Mesodermal cell (in vitro differentiated cells): Measurements from ENCODE around the gene RFX1.

Experiments used
- H3K27ac ChIP-seq: 2 replicates; pipeline ENCODE4 v1.7.0; 2013; ENCODE audit warnings: mild to moderate bottlenecking, low read depth, low read length, moderate library complexity; ENCODE audit not compliant: severe bottlenecking
- H3K36me3 ChIP-seq: 2 replicates; pipeline ENCODE4 v1.7.1; 2013; ENCODE audit warnings: mild to moderate bottlenecking, low read length, moderate library complexity; ENCODE audit not compliant: control insufficient read depth, insufficient read depth
- H3K4me1 ChIP-seq: one replicate; pipeline ENCODE4 v1.7.1; 2013; ENCODE audit warnings: mild to moderate bottlenecking, low read length; ENCODE audit not compliant: insufficient read depth, control insufficient read depth, poor library complexity, severe bottlenecking
- H3K4me3 ChIP-seq: 2 replicates; pipeline ENCODE4 v1.7.0; 2013; ENCODE audit warnings: low read length, control low read depth, mild to moderate bottlenecking; ENCODE audit not compliant: insufficient read depth, poor library complexity, severe bottlenecking; ENCODE audit errors: extremely low read depth
- H3K9me3 ChIP-seq: 2 replicates; pipeline ENCODE4 v1.7.1; 2013; ENCODE audit warnings: mild to moderate bottlenecking, low read length, moderate library complexity; ENCODE audit not compliant: control insufficient read depth
- WGBS, 2 experiments: methylation state at CpG; one replicate each; pipeline ENCODE4 v1.1.5; 2013; ENCODE audit warnings: missing lambda C conversion rate in 2 of 2; ENCODE audit not compliant: insufficient coverage in 2 of 2; 5-methylcytosine and 5-hydroxymethylcytosine counted together

Gene RFX1

DNA sequence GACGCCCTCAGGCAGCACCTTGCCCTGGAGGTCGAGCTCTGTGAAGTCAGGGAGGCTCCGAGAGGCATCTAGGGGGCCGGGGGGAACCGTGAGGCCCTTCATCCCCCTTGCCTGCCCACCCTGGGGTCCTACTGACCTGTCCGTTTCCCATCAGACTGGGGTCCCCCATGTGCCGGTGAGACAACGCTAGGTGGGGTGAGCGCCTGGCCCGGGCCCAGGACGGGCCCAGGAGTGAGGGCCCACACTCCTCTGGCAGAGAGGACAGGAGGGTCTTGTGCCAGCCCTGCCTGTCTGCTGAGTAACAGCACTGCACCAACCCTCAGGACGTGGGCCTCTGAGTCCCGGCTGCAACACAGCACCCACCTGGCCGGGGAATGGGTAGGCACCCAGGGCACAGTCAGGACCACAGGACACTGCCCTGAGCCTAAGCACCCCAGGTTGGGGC, 39.4 kb downstream of the RFX1 start:
- no peak overlapping the region for H3K4me3 ChIP-seq
- peaks cover 63% of the 10 kb centered on the region for H3K36me3 ChIP-seq
- H3K27ac ChIP-seq, result no peak overlapping the region
- 93 to 94% methylated on average over 14 of the region's 14 CpGs for WGBS, 2 experiments
- peaks cover 2% of the 10 kb centered on the region for H3K4me1 ChIP-seq
- no peaks in the 10 kb centered on the region for H3K9me3 ChIP-seq

DNA sequence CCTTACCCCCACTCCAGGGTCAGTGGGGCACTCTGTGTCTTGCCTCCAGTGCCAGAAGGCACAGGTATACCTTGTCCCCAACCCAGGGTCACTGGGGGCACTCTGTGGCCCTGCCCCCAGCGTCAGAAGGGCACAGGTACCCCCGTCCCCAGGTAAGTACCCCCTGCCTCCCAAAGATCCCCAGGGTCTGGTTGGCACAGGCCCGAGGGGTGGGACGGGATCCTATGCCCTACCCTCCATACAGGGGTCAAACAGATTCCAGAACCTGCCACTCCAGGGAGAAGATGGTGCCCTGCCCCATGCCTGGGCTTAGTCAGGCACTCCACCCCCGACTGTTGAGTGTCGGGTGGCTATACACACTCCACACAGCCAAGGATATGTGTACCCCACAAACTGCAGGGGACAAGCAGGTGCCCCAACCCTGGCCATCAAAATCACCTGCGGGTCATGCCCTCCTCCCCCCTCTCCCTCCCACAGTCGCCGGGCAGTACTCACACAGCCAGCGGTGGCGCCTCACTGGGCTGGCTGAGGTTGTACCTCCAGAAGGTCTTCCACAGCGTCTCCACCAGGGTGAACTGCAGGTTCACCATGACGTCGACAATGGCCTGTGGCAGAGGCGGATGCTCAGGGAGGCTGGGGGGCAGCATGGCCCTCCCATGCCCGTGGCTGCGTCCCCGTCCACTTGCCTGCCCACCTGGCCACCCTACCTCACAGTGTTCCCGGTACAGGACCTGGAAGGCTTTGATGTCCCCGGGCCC, 40.0 kb downstream of the RFX1 start:
- Histone ChIP-seq H3K9me3 (no peaks in the 10 kb centered on the region), H3K4me1 (peaks cover 2% of the 10 kb centered on the region), H3K4me3 (no peak overlapping the region), H3K27ac (no peak overlapping the region), H3K36me3 (peaks cover 63% of the 10 kb centered on the region)
- 92 to 97% methylated on average over 18 to 20 of the region's 20 CpGs for WGBS, 2 experiments

- Histone ChIP-seq H3K36me3 (peaks cover 65% of the 10 kb centered on the region), H3K9me3 (no peaks in the 10 kb centered on the region), H3K27ac (no peak overlapping the region), H3K4me1 (peaks cover 2% of the 10 kb centered on the region), H3K4me3 (no peak overlapping the region)
- WGBS, 2 experiments, result 92 to 93% methylated on average over 23 to 24 of the region's 24 CpGs
Observed at GRCh38 chr19:13965377-13965896, 40.7 kb downstream of the RFX1 start.

DNA sequence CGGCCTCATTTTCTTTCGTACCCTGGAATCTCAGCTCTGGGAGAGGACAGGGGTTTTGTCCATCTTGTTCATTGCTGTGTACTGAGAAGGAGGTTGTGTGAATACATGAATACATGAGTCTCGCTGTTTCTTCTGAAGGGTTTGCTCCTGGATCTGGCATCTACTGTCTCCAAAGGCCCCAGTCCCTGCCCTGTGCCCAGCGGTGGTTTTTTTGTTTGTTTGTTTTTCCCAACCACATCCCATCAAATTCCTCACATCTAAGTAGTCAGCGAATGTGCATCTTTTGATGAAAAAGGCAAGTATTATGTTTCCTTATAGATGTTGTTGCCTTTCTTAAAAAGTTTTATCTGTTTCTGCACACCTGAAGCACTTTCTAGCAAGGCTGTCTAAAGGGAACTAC, 41.3 kb downstream of the RFX1 start:
- Histone ChIP-seq H3K4me3 (no peak overlapping the region), H3K4me1 (peaks cover 2% of the 10 kb centered on the region), H3K9me3 (no peaks in the 10 kb centered on the region), H3K36me3 (peaks cover 67% of the 10 kb centered on the region), H3K27ac (no peak overlapping the region)
- 86 to 100% methylated on average over 3 to 4 of the region's 5 CpGs for WGBS, 2 experiments

DNA sequence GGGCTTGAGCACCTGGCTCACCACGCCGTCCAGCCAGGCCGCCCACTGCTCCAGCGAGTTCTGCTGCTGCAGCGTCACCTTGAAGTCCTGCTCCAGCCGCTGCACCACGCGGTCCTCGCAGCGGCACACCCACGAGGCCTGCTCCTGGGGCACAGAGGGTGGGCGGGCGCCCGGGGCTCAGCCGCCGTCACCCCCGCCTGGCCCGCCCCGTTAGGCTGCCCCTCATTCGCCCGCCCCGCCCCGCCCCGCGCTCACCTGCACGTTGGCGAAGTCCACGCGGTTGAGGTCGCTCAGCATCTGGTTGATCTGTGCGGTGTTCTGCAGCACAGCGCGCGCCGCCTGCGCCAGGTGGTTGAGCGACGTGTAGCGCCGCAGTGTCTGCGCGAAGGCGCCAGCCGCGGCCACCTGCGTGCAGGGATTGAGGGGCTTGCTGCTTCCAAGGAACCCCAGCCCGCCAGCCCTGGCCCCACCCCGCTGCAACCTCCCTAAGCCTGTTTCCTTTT, 42.5 kb downstream of the RFX1 start:
- Histone ChIP-seq H3K27ac (no peak overlapping the region), H3K9me3 (no peaks in the 10 kb centered on the region), H3K36me3 (peaks cover 65% of the 10 kb centered on the region), H3K4me1 (peaks cover 2% of the 10 kb centered on the region), H3K4me3 (no peak overlapping the region)
- WGBS, 2 experiments, result 96 to 97% methylated on average over 32 to 46 of the region's 48 CpGs

DNA sequence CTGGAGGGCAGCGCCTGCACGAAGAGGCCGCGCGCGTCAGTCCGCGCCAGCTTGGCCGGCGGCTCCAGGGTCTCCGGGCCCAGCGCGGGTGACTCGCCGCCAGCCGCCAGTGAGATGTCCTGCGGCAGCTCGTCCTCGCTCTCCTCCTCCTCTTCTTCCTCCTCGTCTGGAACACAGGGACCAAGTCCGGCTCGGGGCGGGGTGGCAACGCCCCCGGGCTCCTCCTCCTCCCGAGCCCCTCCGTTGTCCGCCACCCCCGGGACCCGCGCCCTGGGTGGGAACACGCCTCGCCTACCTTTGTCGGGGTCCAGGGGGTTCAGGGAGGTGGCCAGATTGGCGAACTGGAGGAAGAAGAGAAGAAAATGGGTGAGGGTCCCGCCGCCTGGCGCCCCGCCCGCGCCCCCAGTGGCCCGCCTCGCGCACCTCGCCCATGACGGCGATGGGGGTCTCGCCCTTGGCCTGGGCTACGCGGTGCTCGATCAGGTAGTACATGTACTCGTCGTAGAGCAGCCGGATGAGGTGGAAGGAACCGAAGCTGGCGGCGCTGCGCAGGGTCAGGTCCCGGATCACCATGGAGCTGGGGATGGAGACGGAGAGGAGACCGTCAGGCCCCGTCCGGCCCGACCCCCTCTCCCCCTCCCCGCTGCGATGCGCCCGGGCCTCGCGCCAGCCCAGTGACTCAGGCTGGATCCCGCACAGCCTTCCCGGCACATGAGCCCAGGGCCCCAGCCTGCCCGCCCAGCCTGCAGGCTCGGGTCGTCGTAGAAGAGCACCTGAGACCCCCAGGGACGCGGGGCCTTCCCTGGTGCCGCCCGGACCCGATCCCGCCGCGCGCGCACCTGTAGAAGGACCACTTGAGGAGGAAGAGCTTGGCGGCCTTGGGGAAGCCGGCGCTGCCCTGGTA, 43.2 kb downstream of the RFX1 start:
- Histone ChIP-seq H3K27ac (no peak overlapping the region), H3K9me3 (no peaks in the 10 kb centered on the region), H3K4me3 (no peak overlapping the region), H3K4me1 (peaks cover 2% of the 10 kb centered on the region), H3K36me3 (peaks cover 65% of the 10 kb centered on the region)
- WGBS, 2 experiments, result 90 to 92% methylated on average over 65 to 71 of the region's 89 CpGs

GRCh38 chr19:13961826-13962698, 44.1 kb downstream of the RFX1 start:
- Histone ChIP-seq H3K4me1 (peaks cover 2% of the 10 kb centered on the region), H3K36me3 (peaks cover 65% of the 10 kb centered on the region), H3K27ac (no peak overlapping the region), H3K4me3 (no peak overlapping the region), H3K9me3 (no peaks in the 10 kb centered on the region)
- 74 to 83% methylated on average over 37 to 47 of the region's 55 CpGs for WGBS, 2 experiments

DNA sequence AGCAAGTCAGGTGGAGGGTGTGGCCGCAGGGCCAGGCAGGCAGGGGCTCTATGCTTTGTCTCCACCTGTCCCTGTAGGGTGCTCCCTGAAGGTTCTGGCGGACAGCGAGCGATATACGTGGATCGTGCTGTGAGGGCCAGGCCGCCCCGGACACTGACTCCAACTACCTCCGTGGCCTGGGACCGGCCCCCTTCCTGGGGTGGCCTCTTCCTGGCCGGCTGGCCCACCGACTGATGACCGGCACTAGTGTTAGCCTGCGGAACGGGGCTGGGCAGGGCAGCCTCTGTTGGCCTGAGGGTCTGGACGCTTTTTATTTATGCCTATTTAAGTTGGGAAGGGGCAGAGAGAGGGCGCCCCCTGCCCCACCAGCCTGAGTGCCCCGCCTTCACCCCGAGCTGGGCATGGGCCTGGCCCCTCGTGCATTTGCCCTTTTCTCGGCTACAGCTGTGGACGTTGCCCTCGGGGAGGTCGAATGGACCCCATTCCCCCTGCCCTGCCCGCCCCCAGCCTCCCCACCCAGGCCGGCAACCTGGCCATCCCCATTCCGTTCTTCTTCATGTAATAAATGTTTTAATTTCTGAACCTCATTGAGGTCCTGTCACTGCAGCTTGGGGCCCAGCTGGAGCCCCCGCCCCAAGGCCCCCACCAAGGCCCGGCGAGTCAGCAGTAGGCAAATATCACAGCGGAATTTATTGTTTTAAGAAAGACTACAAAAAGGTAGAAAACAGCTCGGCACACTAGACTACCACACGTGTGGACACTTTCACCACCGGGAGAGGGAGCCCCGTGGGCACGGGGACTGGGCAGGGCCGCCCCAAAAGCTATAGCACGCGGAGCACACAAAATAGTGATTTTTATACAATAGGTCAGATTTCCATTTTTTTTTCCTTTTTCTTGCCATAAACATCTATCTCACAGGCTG, 45.0 kb downstream of the RFX1 start:
- Histone ChIP-seq H3K4me3 (no peak overlapping the region), H3K36me3 (peaks cover 65% of the 10 kb centered on the region), H3K27ac (no peak overlapping the region), H3K4me1 (peaks cover 2% of the 10 kb centered on the region), H3K9me3 (no peaks in the 10 kb centered on the region)
- WGBS, 2 experiments, result 93 to 96% methylated on average over 24 to 28 of the region's 39 CpGs

DNA sequence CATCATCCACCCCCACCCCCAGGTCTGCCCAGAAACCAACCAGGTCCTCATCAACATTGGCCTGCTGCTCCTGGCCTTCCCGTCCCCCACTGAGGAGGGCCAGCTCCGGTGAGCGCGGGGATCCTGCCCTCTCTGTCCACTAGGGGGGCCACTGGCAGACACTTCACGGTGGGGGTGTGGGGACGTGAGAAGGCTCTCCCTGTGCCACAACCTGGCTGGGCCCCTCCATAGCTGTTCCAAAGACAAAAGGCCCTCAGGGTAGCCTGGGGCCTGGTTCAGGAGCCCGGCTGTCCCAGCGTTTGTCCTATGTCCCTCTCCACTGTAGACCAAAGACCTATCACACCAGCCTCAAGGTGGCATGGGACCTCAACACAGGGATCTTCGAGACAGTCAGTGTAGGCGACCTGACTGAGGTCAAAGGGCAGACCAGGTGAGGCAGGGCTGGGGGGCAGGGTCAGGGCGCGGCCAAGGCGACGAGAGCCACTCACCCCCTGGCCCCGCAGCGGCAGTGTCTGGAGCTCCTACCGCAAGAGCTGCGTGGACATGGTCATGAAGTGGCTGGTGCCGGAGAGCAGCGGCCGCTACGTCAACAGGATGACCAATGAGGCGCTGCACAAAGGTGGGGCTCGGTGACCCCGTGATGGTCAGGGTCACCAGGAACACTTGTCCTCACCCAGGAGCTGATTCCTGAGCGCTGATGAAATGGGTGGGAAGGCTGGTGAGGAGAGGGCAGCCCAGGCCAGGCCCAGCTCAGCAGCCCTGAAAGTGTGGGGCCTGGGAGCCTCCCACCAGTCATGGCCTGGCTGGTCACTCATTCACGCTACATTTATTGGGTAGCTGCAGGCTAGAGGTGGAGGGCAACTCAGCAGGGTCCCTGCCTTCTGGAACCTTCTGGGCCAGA, 45.9 kb downstream of the RFX1 start:
- no peak overlapping the region for H3K27ac ChIP-seq
- WGBS, 2 experiments, result 93 to 97% methylated on average over 23 to 26 of the region's 27 CpGs
- peaks cover 69% of the 10 kb centered on the region for H3K36me3 ChIP-seq
- H3K9me3 ChIP-seq, result no peaks in the 10 kb centered on the region
- H3K4me1 ChIP-seq, result peaks cover 2% of the 10 kb centered on the region
- H3K4me3 ChIP-seq, result no peak overlapping the region
